GM12865 (cell line): ENCODE results near the gene BAIAP3.

ENCODE experiments used
- DNase-seq: peaks from one replicate; pipeline ENCODE4 v3.0.0; 2010; ENCODE audit warnings: low read depth
- H3K4me3 ChIP-seq: 2 replicates; pipeline ENCODE4 v1.5.1; 2011; ENCODE audit warnings: mild to moderate bottlenecking, low read depth, low read length, control low read depth
- TF ChIP-seq, protein P1 (sequence below): IDR thresholded peaks from 2 replicates; pipeline ENCODE4 v1.5.1; 2011; ENCODE audit warnings: low read length, control low read depth, low read depth, inconsistent platforms; ENCODE audit not compliant: insufficient read depth; ENCODE audit errors: missing control alignments

The BAIAP3 gene

GRCh38 chr16:1311212-1311737, 22.2 kb upstream of the BAIAP3 start:
- TF ChIP-seq, protein P1, sequence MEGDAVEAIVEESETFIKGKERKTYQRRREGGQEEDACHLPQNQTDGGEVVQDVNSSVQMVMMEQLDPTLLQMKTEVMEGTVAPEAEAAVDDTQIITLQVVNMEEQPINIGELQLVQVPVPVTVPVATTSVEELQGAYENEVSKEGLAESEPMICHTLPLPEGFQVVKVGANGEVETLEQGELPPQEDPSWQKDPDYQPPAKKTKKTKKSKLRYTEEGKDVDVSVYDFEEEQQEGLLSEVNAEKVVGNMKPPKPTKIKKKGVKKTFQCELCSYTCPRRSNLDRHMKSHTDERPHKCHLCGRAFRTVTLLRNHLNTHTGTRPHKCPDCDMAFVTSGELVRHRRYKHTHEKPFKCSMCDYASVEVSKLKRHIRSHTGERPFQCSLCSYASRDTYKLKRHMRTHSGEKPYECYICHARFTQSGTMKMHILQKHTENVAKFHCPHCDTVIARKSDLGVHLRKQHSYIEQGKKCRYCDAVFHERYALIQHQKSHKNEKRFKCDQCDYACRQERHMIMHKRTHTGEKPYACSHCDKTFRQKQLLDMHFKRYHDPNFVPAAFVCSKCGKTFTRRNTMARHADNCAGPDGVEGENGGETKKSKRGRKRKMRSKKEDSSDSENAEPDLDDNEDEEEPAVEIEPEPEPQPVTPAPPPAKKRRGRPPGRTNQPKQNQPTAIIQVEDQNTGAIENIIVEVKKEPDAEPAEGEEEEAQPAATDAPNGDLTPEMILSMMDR, result no peak
- DNase-seq, result peak; percentile 3
- H3K4me3 ChIP-seq, result peak overlapping the region; percentile 93

DNA sequence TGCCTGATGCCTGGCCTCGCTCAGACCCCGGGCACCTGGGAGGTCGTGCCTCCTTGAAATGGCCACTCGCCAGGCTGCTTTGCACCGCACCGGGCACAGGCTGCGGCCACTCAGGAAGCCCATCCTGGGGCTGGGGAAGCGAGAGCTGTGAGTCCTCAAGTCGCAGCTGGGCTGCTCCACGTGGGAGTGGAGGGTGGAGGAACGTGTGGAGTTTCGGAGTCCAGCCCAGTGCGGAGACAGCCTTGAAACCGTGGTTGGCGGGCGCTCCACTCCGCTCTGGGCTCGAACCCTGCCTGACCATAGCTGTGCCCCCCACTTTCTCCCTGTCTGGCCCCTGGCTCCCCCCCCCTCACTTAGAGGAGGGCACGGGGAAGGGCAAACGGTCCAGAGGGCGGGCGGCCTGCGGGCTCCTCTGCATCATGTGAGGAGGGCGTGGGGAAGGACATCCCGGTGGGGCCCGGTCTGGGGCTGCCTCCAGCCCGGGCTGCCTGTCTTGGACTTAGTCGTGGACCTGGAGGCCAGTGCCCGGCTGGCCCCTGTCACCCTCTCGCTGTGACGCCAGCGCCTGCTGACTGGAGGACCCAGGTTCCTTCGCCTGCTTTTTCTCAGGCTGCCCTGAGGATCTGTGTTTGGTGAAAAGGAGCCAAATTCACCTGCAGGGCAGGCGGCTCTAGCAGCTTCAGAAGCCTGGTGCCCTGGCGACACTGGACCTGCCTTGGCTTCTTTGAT, 21.5 kb upstream of the BAIAP3 start:
- DNase-seq, result peak; percentile 4
- TF ChIP-seq, protein P1, result no peak
- peak overlapping the region; percentile 93 for H3K4me3 ChIP-seq

DNA sequence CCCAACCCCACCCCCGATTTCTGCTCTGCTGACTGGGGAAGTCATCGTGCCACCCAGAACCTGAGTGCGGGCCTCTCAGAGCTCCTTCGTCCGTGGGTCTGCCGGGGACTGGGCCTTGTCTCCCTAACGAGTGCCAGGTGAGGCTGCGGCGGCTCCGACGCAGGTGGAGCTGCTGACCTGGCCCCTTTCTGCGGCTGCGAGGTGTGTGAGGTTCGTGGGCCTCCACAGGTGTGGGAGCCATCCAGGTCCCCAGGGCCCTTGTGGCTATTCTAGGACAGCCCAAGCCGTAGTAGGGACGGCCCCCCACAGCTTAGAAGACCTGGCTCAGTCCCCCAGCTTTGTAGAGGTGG, 21.0 kb upstream of the BAIAP3 start:
- no peak overlapping the region for H3K4me3 ChIP-seq
- TF ChIP-seq, protein P1, result no peak
- peak; percentile 1 for DNase-seq

GRCh38 chr16:1312903-1313302, 20.5 kb upstream of the BAIAP3 start:
- no peak overlapping the region for H3K4me3 ChIP-seq
- DNase-seq, result peak; percentile 0
- TF ChIP-seq, protein P1, result no peak

DNA sequence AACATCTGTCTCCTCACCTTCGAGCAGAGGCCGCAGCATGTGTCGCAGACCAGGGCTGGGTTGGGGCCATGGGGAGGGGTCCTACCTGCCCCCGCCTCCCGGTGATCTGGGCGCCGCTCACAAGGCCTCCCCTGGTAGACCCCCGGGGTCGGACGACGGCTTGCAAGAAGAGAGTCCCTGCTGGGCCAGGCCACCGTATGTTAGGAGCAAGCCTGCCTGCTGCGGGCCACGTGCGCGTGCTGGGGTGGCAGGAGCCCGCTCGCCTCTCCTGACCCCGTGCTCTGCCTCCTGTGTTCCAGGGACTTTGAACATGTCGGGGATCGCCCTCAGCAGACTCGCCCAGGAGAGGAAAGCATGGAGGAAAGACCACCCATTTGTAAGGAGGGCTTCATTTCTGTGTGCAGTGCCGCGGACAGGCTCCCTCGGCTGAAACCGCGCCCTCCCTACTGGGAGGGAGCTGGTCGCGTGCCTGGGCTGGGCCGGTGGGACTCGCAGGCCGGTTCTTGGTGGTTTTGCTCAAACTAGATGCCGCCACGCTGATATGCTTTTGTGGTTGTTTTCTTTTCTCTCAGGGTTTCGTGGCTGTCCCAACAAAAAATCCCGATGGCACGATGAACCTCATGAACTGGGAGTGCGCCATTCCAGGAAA, 19.6 kb upstream of the BAIAP3 start:
- DNase-seq, result peak; percentile 1
- TF ChIP-seq, protein P1, result no peak
- no peak overlapping the region for H3K4me3 ChIP-seq

- H3K4me3 ChIP-seq, result no peak overlapping the region
- TF ChIP-seq, protein P1, result no peak
- DNase-seq, result peak; percentile 1
Measured at GRCh38 chr16:1314399-1315068, 18.9 kb upstream of the BAIAP3 start.
